Mesodermal cell (in vitro differentiated cells): ENCODE measurements around the gene NPSR1. TPM values are rescaled to one million over a fixed set of nuclear protein-coding genes. Genes with fewer than 3 reads are reported as not detected.
"Not testable (repeated sequence)": the region's sequence is repeated elsewhere in the genome, so short reads cannot be mapped to it uniquely, and the experiment has no call there.

Experiments
- H3K27ac ChIP-seq: 2 replicates; pipeline ENCODE4 v1.7.0; 2013; ENCODE audit warnings: mild to moderate bottlenecking, low read depth, low read length, moderate library complexity; ENCODE audit not compliant: severe bottlenecking
- H3K36me3 ChIP-seq: 2 replicates; pipeline ENCODE4 v1.7.1; 2013; ENCODE audit warnings: mild to moderate bottlenecking, low read length, moderate library complexity; ENCODE audit not compliant: control insufficient read depth, insufficient read depth
- H3K4me1 ChIP-seq: one replicate; pipeline ENCODE4 v1.7.1; 2013; ENCODE audit warnings: mild to moderate bottlenecking, low read length; ENCODE audit not compliant: insufficient read depth, control insufficient read depth, poor library complexity, severe bottlenecking
- H3K4me3 ChIP-seq: 2 replicates; pipeline ENCODE4 v1.7.0; 2013; ENCODE audit warnings: low read length, control low read depth, mild to moderate bottlenecking; ENCODE audit not compliant: insufficient read depth, poor library complexity, severe bottlenecking; ENCODE audit errors: extremely low read depth
- H3K9me3 ChIP-seq: 2 replicates; pipeline ENCODE4 v1.7.1; 2013; ENCODE audit warnings: mild to moderate bottlenecking, low read length, moderate library complexity; ENCODE audit not compliant: control insufficient read depth
- WGBS, 2 experiments: methylation state at CpG; one replicate each; pipeline ENCODE4 v1.1.5; 2013; ENCODE audit warnings: missing lambda C conversion rate in 2 of 2; ENCODE audit not compliant: insufficient coverage in 2 of 2; 5-methylcytosine and 5-hydroxymethylcytosine counted together
- polyA plus RNA-seq, 2 experiments: library from polyadenylated mRNA; stranded (reverse); fragments of 50-300 nt; gene quantifications; one replicate each; pipeline ENCODE4 v1.2.3, GENCODE V29; 2013

The NPSR1 gene
- not detected for polyA plus RNA-seq (2013, experiment 1 of 2)
- polyA plus RNA-seq (2013, experiment 2 of 2), result not detected

- no peaks in the 10 kb centered on the region for H3K36me3 ChIP-seq
- no peaks in the 10 kb centered on the region for H3K9me3 ChIP-seq
- H3K27ac ChIP-seq, result no peak within 1 kb of the TSS
- no peaks in the 10 kb centered on the region for H3K4me1 ChIP-seq
- no peak within 1 kb of the TSS for H3K4me3 ChIP-seq
- 87 to 94% methylated on average over 5 to 7 of the region's 8 CpGs for whole genome bisulfite sequencing, 2 experiments
These were observed at the start of gene NPSR1 for GRCh38 chr7:34657632-34658268. Gene NPSR1, plus strand, starts transcription at chr7:34658218. Its CDS starts 195 bp downstream, at chr7:34658413.

GRCh38 chr7:34612661-34613060 is 45.4 kb upstream of the NPSR1 start:
- 88% methylated on average over 1 of the region's 2 CpGs for WGBS, 2 experiments
- Histone ChIP-seq H3K4me1 (no peaks in the 10 kb centered on the region), H3K4me3 (no peak overlapping the region), H3K27ac (peak overlapping the region; percentile 71), H3K36me3 (no peaks in the 10 kb centered on the region), H3K9me3 (no peaks in the 10 kb centered on the region)

GRCh38 chr7:34620425-34620824 is 37.6 kb upstream of the NPSR1 start:
- no peak overlapping the region for H3K4me3 ChIP-seq
- H3K9me3 ChIP-seq, result no peaks in the 10 kb centered on the region
- H3K36me3 ChIP-seq, result no peaks in the 10 kb centered on the region
- peaks cover 11% of the 10 kb centered on the region for H3K4me1 ChIP-seq
- no peak overlapping the region for H3K27ac ChIP-seq

GRCh38 chr7:34622182-34622581 is 35.8 kb upstream of the NPSR1 start:
- H3K4me1 ChIP-seq, result peaks cover 11% of the 10 kb centered on the region
- H3K27ac ChIP-seq, result peak overlapping the region; percentile 4
- 67% methylated on average over 2 of the region's 2 CpGs; no CpG with 5 or more reads in 1 of the 2 experiments for WGBS, 2 experiments
- no peaks in the 10 kb centered on the region for H3K9me3 ChIP-seq
- H3K4me3 ChIP-seq, result no peak overlapping the region
- H3K36me3 ChIP-seq, result no peaks in the 10 kb centered on the region

- Histone ChIP-seq H3K36me3 (no peaks in the 10 kb centered on the region), H3K4me1 (peaks cover 11% of the 10 kb centered on the region), H3K27ac (no peak overlapping the region), H3K4me3 (no peak overlapping the region), H3K9me3 (no peaks in the 10 kb centered on the region)
- WGBS, 2 experiments, result 74 to 78% methylated on average over 3 of the region's 4 CpGs
These were observed 35.2 kb upstream of the NPSR1 start for GRCh38 chr7:34622771-34623250.

- H3K4me1 ChIP-seq, H3K36me3 ChIP-seq, H3K27ac ChIP-seq, H3K9me3 ChIP-seq, H3K4me3 ChIP-seq: not testable (repeated sequence)
- WGBS, 2 experiments, result 87 to 95% methylated on average over 3 to 4 of the region's 4 CpGs
These were observed 29.4 kb upstream of the NPSR1 start for GRCh38 chr7:34628618-34629017.

- H3K9me3 ChIP-seq, result no peaks in the 10 kb centered on the region
- H3K4me3 ChIP-seq, result no peak overlapping the region
- no peaks in the 10 kb centered on the region for H3K36me3 ChIP-seq
- H3K27ac ChIP-seq, result no peak overlapping the region
- H3K4me1 ChIP-seq, result no peaks in the 10 kb centered on the region
- WGBS, 2 experiments, result 80 to 94% methylated on average over 3 to 4 of the region's 4 CpGs
These were observed 5.2 kb upstream of the NPSR1 start for GRCh38 chr7:34652809-34653208.

- H3K4me1 ChIP-seq, result no peaks in the 10 kb centered on the region
- 100% methylated on average over 1 of the region's 1 CpG; no CpG with 5 or more reads in 1 of the 2 experiments for whole genome bisulfite sequencing, 2 experiments
- H3K36me3 ChIP-seq, result no peaks in the 10 kb centered on the region
- no peak overlapping the region for H3K4me3 ChIP-seq
- H3K9me3 ChIP-seq, result no peaks in the 10 kb centered on the region
- H3K27ac ChIP-seq, result no peak overlapping the region
These were observed 4.2 kb upstream of the NPSR1 start for GRCh38 chr7:34653787-34654186.

GRCh38 chr7:34655384-34655783 is 2.6 kb upstream of the NPSR1 start:
- Histone ChIP-seq H3K36me3 (no peaks in the 10 kb centered on the region), H3K9me3 (no peaks in the 10 kb centered on the region), H3K4me3 (no peak overlapping the region), H3K4me1 (no peaks in the 10 kb centered on the region), H3K27ac (no peak overlapping the region)
- 83 to 100% methylated on average over 1 of the region's 1 CpG for WGBS, 2 experiments

GRCh38 chr7:34656041-34656440 is 2.0 kb upstream of the NPSR1 start:
- Histone ChIP-seq H3K9me3 (no peaks in the 10 kb centered on the region), H3K4me1 (no peaks in the 10 kb centered on the region), H3K4me3 (no peak overlapping the region), H3K36me3 (no peaks in the 10 kb centered on the region), H3K27ac (no peak overlapping the region)
- WGBS, 2 experiments, result 100% methylated on average over 2 of the region's 2 CpGs; no CpG with 5 or more reads in 1 of the 2 experiments

- H3K4me3 ChIP-seq, result no peak overlapping the region
- no peaks in the 10 kb centered on the region for H3K36me3 ChIP-seq
- no peaks in the 10 kb centered on the region for H3K4me1 ChIP-seq
- no peaks in the 10 kb centered on the region for H3K9me3 ChIP-seq
- WGBS, 2 experiments, result 40 to 60% methylated on average over 1 of the region's 3 CpGs
- H3K27ac ChIP-seq, result no peak overlapping the region
These were observed 1.6 kb downstream of the NPSR1 start for GRCh38 chr7:34659472-34660075.
